Smooth muscle cell of the brain vasculature (primary cell): ENCODE results near the gene FAM53A.

Source experiments
- DNase-seq: peaks from one replicate; pipeline ENCODE4 v3.0.0-alpha.2; 2012; ENCODE audit warnings: low read depth, low spot score

The FAM53A gene

GRCh38 chr4:1639299-1639868 lies 44.7 kb downstream of the FAM53A start:
- DNase-seq: no peak

GRCh38 chr4:1638873-1639272 lies 45.2 kb downstream of the FAM53A start:
- no peak for DNase-seq

GRCh38 chr4:1638272-1638598 lies 45.9 kb downstream of the FAM53A start:
- DNase-seq: no peak

GRCh38 chr4:1637580-1638271 lies 46.4 kb downstream of the FAM53A start:
- no peak for DNase-seq

DNA sequence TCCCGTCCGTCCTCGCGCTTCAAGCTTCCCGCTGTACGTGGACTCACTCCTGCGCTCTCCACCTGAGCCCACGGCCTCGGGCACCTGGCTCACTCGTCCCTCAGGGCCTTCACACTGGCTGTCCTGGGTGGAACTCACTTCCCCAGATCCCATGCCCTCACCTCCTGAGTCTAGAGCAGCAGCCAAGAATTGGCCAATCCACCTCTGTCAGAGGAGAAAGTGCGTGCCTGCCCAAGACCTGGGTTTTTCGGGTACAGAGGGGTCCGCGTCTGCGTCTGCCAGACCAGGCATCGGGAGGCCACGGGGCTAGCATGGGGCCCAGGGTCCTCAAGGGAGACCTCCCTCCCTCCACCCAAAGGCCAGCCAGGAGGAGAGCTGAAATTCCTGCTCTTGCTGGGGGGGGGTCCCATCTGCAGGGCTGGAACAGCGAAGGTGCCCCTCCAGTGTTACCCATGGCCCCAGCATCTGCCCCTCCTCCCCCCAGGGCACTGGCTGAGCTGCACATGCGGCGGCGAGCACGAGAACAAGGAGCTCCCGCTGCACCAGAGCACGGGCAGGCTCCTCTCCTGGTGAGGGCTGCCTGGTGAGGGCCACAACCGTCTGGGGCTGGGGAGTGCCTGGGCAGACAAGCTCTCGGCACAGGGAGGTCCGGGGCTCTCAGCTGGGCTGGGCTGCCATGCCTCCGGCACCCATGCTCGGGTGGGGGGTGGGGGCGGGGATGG lies 47.5 kb downstream of the FAM53A start:
- DNase-seq: no peak

GRCh38 chr4:1635464-1635863 lies 48.6 kb downstream of the FAM53A start:
- no peak for DNase-seq

GRCh38 chr4:1633993-1634392 lies 50.1 kb downstream of the FAM53A start:
- DNase-seq: no peak

GRCh38 chr4:1632109-1633104 lies 51.7 kb downstream of the FAM53A start:
- no peak for DNase-seq

GRCh38 chr4:1631136-1631535 lies 53.0 kb downstream of the FAM53A start:
- no peak for DNase-seq

DNA sequence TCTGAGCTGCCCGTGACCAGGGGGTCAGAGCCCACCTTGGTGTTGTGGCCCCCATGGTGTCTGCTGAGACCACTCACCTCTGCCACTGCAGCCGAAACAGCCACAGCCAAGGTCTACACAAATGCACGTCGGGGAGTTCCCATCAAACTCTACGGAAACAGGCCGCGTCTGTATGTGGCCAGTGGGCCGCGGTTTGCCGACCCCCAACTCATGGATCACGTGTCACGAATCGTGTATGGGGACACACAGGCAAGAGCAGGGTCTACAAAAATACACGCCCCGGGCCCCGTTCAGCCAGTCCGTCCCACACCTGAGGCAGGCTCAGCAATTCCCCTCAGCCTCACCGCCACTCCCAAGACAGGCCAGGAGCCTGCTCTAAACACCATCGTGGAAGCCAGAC lies 53.8 kb downstream of the FAM53A start:
- DNase-seq: no peak

DNA sequence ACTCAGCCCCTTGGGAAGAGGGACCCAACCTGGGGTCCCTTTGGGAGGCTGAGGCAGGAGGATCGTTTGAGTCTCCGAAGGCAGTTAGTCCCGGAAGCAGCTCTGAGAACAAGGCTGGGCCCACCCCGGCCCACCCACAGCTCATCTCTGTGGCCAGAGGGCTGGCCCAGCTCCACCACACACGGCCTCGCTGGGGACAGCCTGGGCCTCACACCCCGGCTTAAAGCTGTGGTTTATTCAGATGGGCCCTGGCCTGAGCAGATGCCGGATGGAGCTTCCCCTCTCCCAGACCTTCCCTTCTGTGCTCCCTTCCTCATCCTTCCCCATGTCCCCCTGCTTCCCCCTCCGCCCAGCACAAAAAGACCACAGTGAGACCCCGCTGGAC lies 54.4 kb downstream of the FAM53A start:
- no peak for DNase-seq

DNA sequence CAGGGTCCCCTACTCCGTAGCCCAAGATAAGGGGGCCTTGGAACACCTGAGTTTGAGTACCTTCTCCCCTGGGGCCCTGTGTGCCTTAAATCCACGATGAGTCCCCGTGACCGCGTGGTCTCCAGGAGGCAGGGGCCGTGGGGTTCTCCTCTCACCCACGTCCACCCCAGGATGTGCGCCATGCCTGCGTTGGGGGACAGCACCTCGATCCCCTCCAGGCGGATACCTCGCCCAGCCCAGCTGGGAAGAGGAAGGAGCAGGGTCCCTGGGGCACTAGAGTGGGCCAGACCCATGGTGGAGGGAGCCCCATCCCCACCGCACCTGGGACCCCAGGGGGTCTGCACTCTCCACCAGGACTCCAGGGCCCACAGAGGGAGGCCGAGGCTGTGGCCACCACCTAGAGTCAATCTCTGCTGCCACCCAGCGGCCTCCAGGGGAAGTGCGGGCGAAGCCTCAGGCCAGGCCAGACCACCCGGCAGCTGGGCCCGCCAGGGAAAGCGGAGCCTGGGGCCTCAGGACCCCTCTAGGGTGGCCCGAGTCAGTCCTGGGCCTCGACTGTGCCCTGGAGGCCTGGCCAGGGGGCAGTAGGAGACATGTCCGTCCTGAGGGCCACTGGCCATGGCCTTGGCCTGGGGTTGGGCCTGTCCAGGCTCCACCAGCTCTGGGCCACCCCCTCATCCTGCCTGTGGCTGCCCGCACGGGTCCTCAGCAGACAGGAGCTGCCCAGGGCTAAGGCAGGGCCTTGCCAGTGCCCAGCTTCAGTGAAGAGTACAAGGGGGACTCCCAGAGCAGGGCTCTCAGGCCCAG lies 55.0 kb downstream of the FAM53A start:
- DNase-seq: no peak

- DNase-seq: no peak
These were observed 56.4 kb downstream of the FAM53A start for GRCh38 chr4:1627417-1628313.

- no peak for DNase-seq
These were observed 57.2 kb downstream of the FAM53A start for GRCh38 chr4:1626941-1627340.

- DNase-seq: no peak
These were observed 58.0 kb downstream of the FAM53A start for GRCh38 chr4:1626151-1626550.

GRCh38 chr4:1625600-1626138 lies 58.4 kb downstream of the FAM53A start:
- no peak for DNase-seq

GRCh38 chr4:1624519-1624910 lies 59.6 kb downstream of the FAM53A start:
- DNase-seq: no peak

- no peak for DNase-seq
These were observed 60.1 kb downstream of the FAM53A start for GRCh38 chr4:1623821-1624518.

- no peak for DNase-seq
These were observed 60.7 kb downstream of the FAM53A start for GRCh38 chr4:1623400-1623799.
